ENCODE measurements around the gene DTNBP1.

The DTNBP1 gene

DNA sequence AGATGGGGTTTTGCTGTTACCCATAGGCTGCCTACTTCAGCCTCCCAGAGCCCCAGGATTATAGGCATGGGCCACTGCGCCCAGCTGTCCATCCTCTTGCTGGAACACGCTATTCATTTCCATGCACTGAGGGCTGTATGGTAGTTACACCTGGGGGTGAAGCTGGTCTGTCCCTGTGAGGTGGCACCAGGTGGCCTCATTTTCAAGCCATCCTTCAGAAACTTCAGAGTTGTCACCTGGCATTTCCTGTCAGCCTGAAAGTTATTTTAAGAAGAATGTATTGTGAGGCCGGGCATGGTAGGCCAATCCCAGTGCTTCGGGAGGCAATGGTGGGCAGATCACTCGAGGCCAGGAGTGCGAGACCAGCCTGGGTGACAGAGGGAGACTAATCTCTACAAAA, 147.6 kb downstream of the DTNBP1 start:
- DNase-seq (ENCODE audit: low read depth) = no peak
- no peak for TF ChIP-seq CTCF (IDR thresholded peaks at IDR 0.05; ENCODE audit: low read length, missing control alignments)
- H3K4me3 ChIP-seq (replicated peaks; ENCODE audit: low read depth, low read length) = no peak overlapping the region

GRCh38 chr6:15513801-15514711, 148.8 kb downstream of the DTNBP1 start:
- no peak for TF ChIP-seq CTCF (IDR thresholded peaks at IDR 0.05; ENCODE audit: low read length, missing control alignments)
- no peak overlapping the region for H3K4me3 ChIP-seq (replicated peaks; ENCODE audit: low read depth, low read length)
- DNase-seq (ENCODE audit: low read depth) = no peak

GRCh38 chr6:15513131-15513771, 149.6 kb downstream of the DTNBP1 start:
- no peak overlapping the region for H3K4me3 ChIP-seq (replicated peaks; ENCODE audit: low read depth, low read length)
- no peak for DNase-seq (ENCODE audit: low read depth)
- no peak for TF ChIP-seq CTCF (IDR thresholded peaks at IDR 0.05; ENCODE audit: low read length, missing control alignments)

GRCh38 chr6:15512721-15513120, 150.1 kb downstream of the DTNBP1 start:
- no peak for TF ChIP-seq CTCF (IDR thresholded peaks at IDR 0.05; ENCODE audit: low read length, missing control alignments)
- no peak overlapping the region for H3K4me3 ChIP-seq (replicated peaks; ENCODE audit: low read depth, low read length)
- DNase-seq (ENCODE audit: low read depth) = no peak

GRCh38 chr6:15512126-15512525, 150.7 kb downstream of the DTNBP1 start:
- peak; percentile 15 for TF ChIP-seq CTCF (IDR thresholded peaks at IDR 0.05; ENCODE audit: low read length, missing control alignments)
- DNase-seq (ENCODE audit: low read depth) = peak; percentile 30
- H3K4me3 ChIP-seq (replicated peaks; ENCODE audit: low read depth, low read length) = no peak overlapping the region

- no peak for TF ChIP-seq CTCF (IDR thresholded peaks at IDR 0.05; ENCODE audit: low read length, missing control alignments)
- no peak for DNase-seq (ENCODE audit: low read depth)
- H3K4me3 ChIP-seq (replicated peaks; ENCODE audit: low read depth, low read length) = no peak overlapping the region
Observed at GRCh38 chr6:15511248-15512125, 151.3 kb downstream of the DTNBP1 start.

All from fibroblast of pulmonary artery (primary cell).